Heart left ventricle (tissue), 13 donors: ENCODE data around the gene TYSND1.

ENCODE experiments used
- POLR2A ChIP-seq, 2 donors: fragments of 450-650 bp; IDR thresholded peaks; one replicate each; pipeline ENCODE4 v1.6.1; 2017; ENCODE audit warnings: antibody characterized with exemption in 2 of 2, mild to moderate bottlenecking in 2 of 2, moderate library complexity in 2 of 2
- TF ChIP-seq, protein P1 (sequence below), 12 donors: fragments of 200-600 bp; sonication (generic) in 4 of 12; IDR thresholded peaks; one replicate each; pipeline versions ENCODE4 v1.5.0 to v1.8.0; 2018 to 2022; ENCODE audit warnings: antibody characterized with exemption in 12 of 12, mild to moderate bottlenecking in 5 of 12
- donor health status: ischemic (EF 13 %, LVEDD 7.1; RV severe dilation, severe dysfunction).
- donor health status: DM: no; HTN: yes; CAD: no.
- donor health status: DM: no; HTN: no; CAD: no.
- donor health status: ischemic (EF 25% LVEDD 6.9; RV normal size, moderate dysfunction).
- donor health status: ischemic (EF 25% LVEDD 5.7; RV mildly dilated, moderate dysfunction).
- donor health status: ischemic (EF 35%, LVEDD 5.7; RV mildly dilated, moderate dysfunction).
- donor health status: nonischemic (EF 11% LVEDD 7.7; RV severe dilation, severe dysfunction).
- donor health status: DM: yes; HTN: yes; CAD: no.
- donor health status: PGD.
- donor health status: ischemic (EF 29% LVEDD 5.4; RV normal size, mild dysfunction).
- donor health status: nonischemic (EF 23%, LVEDD 6.1; RV moderate dilation, normal function).

DNA sequence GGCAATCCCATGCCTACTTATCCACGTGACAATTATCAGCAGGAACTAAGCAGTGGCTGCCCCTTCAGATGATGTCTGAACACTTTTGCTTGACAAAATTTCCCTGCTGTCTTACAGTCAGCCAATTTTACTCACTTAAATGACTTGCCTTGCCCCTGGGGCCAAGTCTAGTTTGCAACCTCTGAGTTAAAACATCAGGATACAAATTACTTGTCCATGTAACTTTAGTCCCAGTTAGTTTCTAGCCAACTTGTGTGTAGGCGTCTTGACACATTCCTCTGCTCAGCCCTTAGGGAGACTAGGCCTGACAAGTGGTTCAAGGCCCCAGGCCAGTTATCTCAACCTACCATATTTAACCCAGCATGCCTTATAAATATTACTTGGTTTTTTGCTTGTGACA lies 11.6 kb upstream of the TYSND1 start:
- TF ChIP-seq, protein P1, sequence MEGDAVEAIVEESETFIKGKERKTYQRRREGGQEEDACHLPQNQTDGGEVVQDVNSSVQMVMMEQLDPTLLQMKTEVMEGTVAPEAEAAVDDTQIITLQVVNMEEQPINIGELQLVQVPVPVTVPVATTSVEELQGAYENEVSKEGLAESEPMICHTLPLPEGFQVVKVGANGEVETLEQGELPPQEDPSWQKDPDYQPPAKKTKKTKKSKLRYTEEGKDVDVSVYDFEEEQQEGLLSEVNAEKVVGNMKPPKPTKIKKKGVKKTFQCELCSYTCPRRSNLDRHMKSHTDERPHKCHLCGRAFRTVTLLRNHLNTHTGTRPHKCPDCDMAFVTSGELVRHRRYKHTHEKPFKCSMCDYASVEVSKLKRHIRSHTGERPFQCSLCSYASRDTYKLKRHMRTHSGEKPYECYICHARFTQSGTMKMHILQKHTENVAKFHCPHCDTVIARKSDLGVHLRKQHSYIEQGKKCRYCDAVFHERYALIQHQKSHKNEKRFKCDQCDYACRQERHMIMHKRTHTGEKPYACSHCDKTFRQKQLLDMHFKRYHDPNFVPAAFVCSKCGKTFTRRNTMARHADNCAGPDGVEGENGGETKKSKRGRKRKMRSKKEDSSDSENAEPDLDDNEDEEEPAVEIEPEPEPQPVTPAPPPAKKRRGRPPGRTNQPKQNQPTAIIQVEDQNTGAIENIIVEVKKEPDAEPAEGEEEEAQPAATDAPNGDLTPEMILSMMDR (IDR thresholded peaks at IDR 0.05) = no peak
- no peak for TF ChIP-seq POLR2A (IDR thresholded peaks at IDR 0.05)
